ENCODE results near the gene PARP16.

The PARP16 gene

DNA sequence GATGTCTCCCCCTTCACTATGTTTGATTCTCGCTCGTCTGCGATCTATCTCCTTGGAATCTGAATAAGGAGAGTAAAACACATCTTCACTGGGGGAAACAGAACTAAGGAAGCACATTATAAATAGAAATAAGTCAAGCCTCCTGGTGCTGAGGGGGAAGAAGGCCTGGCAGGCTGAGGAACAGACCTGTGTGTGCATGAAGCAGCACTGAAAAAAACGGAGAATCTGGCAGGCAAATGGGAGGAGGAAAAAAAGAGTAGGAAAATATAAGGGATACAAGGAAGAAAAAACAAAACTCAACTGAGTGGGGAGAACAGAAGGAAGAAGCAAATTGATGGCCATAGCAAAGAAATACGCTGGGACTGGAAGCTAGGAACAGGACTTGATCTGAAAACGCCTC lies 25.7 kb downstream of the PARP16 start (continued):
- TF ChIP-seq, protein P1, sequence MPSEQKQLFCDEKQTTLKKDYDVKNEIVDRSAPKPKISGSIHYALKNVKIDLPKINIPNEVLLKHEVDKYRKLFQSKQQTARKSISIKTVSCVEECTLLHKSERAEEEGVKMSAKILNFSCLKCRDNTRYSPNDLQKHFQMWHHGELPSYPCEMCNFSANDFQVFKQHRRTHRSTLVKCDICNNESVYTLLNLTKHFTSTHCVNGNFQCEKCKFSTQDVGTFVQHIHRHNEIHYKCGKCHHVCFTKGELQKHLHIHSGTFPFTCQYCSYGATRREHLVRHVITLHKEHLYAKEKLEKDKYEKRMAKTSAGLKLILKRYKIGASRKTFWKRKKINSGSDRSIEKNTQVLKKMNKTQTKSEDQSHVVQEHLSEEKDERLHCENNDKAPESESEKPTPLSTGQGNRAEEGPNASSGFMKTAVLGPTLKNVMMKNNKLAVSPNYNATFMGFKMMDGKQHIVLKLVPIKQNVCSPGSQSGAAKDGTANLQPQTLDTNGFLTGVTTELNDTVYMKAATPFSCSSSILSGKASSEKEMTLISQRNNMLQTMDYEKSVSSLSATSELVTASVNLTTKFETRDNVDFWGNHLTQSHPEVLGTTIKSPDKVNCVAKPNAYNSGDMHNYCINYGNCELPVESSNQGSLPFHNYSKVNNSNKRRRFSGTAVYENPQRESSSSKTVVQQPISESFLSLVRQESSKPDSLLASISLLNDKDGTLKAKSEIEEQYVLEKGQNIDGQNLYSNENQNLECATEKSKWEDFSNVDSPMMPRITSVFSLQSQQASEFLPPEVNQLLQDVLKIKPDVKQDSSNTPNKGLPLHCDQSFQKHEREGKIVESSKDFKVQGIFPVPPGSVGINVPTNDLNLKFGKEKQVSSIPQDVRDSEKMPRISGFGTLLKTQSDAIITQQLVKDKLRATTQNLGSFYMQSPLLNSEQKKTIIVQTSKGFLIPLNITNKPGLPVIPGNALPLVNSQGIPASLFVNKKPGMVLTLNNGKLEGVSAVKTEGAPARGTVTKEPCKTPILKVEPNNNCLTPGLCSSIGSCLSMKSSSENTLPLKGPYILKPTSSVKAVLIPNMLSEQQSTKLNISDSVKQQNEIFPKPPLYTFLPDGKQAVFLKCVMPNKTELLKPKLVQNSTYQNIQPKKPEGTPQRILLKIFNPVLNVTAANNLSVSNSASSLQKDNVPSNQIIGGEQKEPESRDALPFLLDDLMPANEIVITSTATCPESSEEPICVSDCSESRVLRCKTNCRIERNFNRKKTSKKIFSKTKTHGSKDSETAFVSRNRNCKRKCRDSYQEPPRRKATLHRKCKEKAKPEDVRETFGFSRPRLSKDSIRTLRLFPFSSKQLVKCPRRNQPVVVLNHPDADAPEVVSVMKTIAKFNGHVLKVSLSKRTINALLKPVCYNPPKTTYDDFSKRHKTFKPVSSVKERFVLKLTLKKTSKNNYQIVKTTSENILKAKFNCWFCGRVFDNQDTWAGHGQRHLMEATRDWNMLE (tag by site-specific recombination; conservative IDR thresholded peaks at IDR 0.05; ENCODE audit: low read depth): no peak
- TF ChIP-seq ZNF274 (IDR thresholded peaks at IDR 0.05; ENCODE audit: low read length): no peak
- no peak for TF ChIP-seq ZNF274 (tag by site-specific recombination; IDR thresholded peaks at IDR 0.05; ENCODE audit: borderline replicate concordance)
- no peak for TF ChIP-seq ZNF10 (tag by site-specific recombination; IDR thresholded peaks at IDR 0.05)

DNA sequence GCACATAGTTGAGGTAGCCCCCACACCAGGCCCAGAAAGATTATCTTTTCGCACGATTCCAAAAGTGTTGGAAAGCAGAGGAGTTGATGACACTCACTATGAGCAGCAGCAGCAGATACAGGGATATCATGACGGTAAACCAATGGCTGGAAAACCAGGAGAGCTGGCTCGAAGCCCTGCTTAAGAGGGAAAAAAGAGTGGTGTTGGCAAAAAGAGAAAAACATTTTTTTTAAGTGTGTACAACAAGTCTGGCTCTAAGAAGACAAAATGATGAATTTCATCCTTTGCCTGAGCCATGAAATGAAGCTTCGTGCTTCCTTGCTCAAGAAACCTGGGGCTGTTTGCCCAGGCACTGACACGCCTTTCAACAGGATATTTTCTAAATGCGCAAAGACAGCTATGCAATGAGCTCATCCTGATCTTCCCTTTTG lies 27.3 kb downstream of the PARP16 start:
- ChIA-PET CTCF (interaction anchor here (0.8 to 1.6 kb wide), 3 partner anchors 11 to 126 kb away, joined by 3 to 5 read pairs (median 3); no protein-coding TSS in a partner anchor), POLR2A (no interaction called here)
- H3K27ac ChIP-seq (ENCODE audit: extremely low read depth, low read depth, low read length): no peak overlapping the region
- no peaks in the 10 kb centered on the region for H3K4me1 ChIP-seq (ENCODE audit: control insufficient read depth, insufficient read depth, low read length)
- peaks cover 18 to 47% of the 10 kb centered on the region in 2 experiments for H3K36me3 ChIP-seq (ENCODE audit: control insufficient read depth in 2 of 2, insufficient read depth in 1 of 2, low read length in 2 of 2)
- TF ChIP-seq, protein P2, sequence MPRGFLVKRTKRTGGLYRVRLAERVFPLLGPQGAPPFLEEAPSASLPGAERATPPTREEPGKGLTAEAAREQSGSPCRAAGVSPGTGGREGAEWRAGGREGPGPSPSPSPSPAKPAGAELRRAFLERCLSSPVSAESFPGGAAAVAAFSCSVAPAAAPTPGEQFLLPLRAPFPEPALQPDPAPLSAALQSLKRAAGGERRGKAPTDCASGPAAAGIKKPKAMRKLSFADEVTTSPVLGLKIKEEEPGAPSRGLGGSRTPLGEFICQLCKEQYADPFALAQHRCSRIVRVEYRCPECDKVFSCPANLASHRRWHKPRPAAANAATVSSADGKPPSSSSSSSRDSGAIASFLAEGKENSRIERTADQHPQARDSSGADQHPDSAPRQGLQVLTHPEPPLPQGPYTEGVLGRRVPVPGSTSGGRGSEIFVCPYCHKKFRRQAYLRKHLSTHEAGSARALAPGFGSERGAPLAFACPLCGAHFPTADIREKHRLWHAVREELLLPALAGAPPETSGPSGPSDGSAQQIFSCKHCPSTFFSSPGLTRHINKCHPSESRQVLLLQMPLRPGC (tag by site-specific recombination; IDR thresholded peaks at IDR 0.05): no peak
- TF ChIP-seq ZNF138 (tag by site-specific recombination; IDR thresholded peaks at IDR 0.05; ENCODE audit: borderline replicate concordance) (no peak), GLI2 (tag by site-specific recombination; IDR thresholded peaks at IDR 0.05; ENCODE audit: borderline replicate concordance, low read depth) (no peak), MEIS1 (CRISPR knock-in tag; IDR thresholded peaks at IDR 0.05; ENCODE audit: borderline replicate concordance) (no peak), KLF9 (tag by site-specific recombination; IDR thresholded peaks at IDR 0.05; ENCODE audit: low read depth) (no peak), ZXDB (tag by site-specific recombination; IDR thresholded peaks at IDR 0.05) (no peak)
- TF ChIP-seq, protein P3, sequence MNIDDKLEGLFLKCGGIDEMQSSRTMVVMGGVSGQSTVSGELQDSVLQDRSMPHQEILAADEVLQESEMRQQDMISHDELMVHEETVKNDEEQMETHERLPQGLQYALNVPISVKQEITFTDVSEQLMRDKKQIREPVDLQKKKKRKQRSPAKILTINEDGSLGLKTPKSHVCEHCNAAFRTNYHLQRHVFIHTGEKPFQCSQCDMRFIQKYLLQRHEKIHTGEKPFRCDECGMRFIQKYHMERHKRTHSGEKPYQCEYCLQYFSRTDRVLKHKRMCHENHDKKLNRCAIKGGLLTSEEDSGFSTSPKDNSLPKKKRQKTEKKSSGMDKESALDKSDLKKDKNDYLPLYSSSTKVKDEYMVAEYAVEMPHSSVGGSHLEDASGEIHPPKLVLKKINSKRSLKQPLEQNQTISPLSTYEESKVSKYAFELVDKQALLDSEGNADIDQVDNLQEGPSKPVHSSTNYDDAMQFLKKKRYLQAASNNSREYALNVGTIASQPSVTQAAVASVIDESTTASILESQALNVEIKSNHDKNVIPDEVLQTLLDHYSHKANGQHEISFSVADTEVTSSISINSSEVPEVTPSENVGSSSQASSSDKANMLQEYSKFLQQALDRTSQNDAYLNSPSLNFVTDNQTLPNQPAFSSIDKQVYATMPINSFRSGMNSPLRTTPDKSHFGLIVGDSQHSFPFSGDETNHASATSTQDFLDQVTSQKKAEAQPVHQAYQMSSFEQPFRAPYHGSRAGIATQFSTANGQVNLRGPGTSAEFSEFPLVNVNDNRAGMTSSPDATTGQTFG (tag by site-specific recombination; IDR thresholded peaks at IDR 0.05; ENCODE audit: borderline replicate concordance): no peak
- TF ChIP-seq, protein P4, sequence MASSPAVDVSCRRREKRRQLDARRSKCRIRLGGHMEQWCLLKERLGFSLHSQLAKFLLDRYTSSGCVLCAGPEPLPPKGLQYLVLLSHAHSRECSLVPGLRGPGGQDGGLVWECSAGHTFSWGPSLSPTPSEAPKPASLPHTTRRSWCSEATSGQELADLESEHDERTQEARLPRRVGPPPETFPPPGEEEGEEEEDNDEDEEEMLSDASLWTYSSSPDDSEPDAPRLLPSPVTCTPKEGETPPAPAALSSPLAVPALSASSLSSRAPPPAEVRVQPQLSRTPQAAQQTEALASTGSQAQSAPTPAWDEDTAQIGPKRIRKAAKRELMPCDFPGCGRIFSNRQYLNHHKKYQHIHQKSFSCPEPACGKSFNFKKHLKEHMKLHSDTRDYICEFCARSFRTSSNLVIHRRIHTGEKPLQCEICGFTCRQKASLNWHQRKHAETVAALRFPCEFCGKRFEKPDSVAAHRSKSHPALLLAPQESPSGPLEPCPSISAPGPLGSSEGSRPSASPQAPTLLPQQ (tag by site-specific recombination; IDR thresholded peaks at IDR 0.05): no peak
- no peaks in the 10 kb centered on the region for H3K9me3 ChIP-seq (ENCODE audit: control insufficient read depth, insufficient read depth, low read depth, low read length)
- H3K4me3 ChIP-seq (ENCODE audit: low read depth, low read length): no peak overlapping the region
